GM13976 (cell line): Measurements from ENCODE around the gene TENM3.

Experiments
- DNase-seq: peaks from one replicate; pipeline ENCODE4 v3.0.0; 2012; ENCODE audit warnings: low spot score
- CTCF ChIP-seq: IDR thresholded peaks from 2 replicates; pipeline ENCODE4 v1.5.1; 2012; ENCODE audit warnings: borderline replicate concordance, mild to moderate bottlenecking; ENCODE audit not compliant: insufficient read depth; ENCODE audit errors: extremely low read depth, missing control alignments, control extremely low read depth
- in situ Hi-C: fragments of 300-500 bp; cut with MboI; formaldehyde crosslinking; loops from one replicate; pipeline ENCODE4 v1.12.0; 2022; ENCODE audit warnings: low sequenced_read_pairs, mixed read lengths, inconsistent platforms; ENCODE audit not compliant: unreplicated experiment

The TENM3 gene

GRCh38 chr4:182513587-182514291 lies 270.5 kb downstream of the TENM3 start:
- no peak for TF ChIP-seq CTCF
- in situ Hi-C loops: no loop called here
- no peak for DNase-seq

GRCh38 chr4:182518421-182518820 lies 275.2 kb downstream of the TENM3 start:
- in situ Hi-C loops: no loop called here
- DNase-seq: no peak
- no peak for TF ChIP-seq CTCF

- in situ Hi-C loops: no loop called here
- DNase-seq: no peak
- TF ChIP-seq CTCF: no peak
These were observed 276.3 kb downstream of the TENM3 start for GRCh38 chr4:182519528-182519927.

- in situ Hi-C loops: no loop called here
- no peak for DNase-seq
- no peak for TF ChIP-seq CTCF
These were observed 277.8 kb downstream of the TENM3 start for GRCh38 chr4:182521011-182521410.

- TF ChIP-seq CTCF: no peak
- no peak for DNase-seq
- in situ Hi-C loops: no loop called here
These were observed 285.6 kb downstream of the TENM3 start for GRCh38 chr4:182528819-182529218.

GRCh38 chr4:182530451-182530850 lies 287.2 kb downstream of the TENM3 start:
- no peak for TF ChIP-seq CTCF
- DNase-seq: no peak
- in situ Hi-C loops: no loop called here
